ENCODE measurements around the gene PUDP. TPM values are rescaled to one million over a fixed set of nuclear protein-coding genes. Genes with fewer than 3 reads are reported as not detected.
"Not testable (repeated sequence)": the region's sequence is repeated elsewhere in the genome, so short reads cannot be mapped to it uniquely, and the experiment has no call there.

PUDP gene
- total RNA-seq, 2 donors from 2014 or later = 14.8 to 17.6 TPM

DNA sequence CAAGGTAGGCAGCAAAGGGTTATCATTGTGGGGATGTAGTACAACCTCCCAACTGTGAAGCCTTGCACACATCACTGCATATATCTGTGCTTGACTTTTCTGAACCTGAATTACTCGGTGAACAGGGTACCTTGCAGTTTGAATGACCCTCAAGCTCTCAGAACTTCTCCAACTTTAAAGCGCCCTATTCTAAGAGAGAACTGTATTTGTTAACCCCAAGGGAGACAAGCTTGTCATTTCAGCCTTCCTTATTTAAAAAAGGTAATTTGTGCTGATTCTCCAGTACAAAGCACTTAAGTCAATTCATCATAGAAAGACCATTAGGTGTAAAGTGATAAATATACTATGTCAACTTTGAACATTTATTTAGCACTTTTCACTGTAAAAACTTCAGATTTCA is 122.5 kb downstream of the PUDP start:
- 73% methylated on average over 2 of the region's 2 CpGs for WGBS
- no peaks in the 10 kb centered on the region for H3K4me1 ChIP-seq (replicated peaks)
- no peak overlapping the region for H3K4me3 ChIP-seq
- H3K27me3 ChIP-seq (replicated peaks; ENCODE audit: insufficient read depth) = no peaks in the 10 kb centered on the region
- intact Hi-C loops (cut with DNase I) = no loop called here
- no peaks in the 10 kb centered on the region for H3K36me3 ChIP-seq
- DNase-seq (ENCODE audit: low spot score) = no peak
- no peaks in the 10 kb centered on the region for H3K9me3 ChIP-seq
- TF ChIP-seq POLR2AphosphoS5 (IDR thresholded peaks at IDR 0.05) (no peak), POLR2A (IDR thresholded peaks at IDR 0.05) (no peak)
- TF ChIP-seq, protein P1, sequence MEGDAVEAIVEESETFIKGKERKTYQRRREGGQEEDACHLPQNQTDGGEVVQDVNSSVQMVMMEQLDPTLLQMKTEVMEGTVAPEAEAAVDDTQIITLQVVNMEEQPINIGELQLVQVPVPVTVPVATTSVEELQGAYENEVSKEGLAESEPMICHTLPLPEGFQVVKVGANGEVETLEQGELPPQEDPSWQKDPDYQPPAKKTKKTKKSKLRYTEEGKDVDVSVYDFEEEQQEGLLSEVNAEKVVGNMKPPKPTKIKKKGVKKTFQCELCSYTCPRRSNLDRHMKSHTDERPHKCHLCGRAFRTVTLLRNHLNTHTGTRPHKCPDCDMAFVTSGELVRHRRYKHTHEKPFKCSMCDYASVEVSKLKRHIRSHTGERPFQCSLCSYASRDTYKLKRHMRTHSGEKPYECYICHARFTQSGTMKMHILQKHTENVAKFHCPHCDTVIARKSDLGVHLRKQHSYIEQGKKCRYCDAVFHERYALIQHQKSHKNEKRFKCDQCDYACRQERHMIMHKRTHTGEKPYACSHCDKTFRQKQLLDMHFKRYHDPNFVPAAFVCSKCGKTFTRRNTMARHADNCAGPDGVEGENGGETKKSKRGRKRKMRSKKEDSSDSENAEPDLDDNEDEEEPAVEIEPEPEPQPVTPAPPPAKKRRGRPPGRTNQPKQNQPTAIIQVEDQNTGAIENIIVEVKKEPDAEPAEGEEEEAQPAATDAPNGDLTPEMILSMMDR (IDR thresholded peaks at IDR 0.05) = no peak
- no peak overlapping the region for H3K27ac ChIP-seq

DNA sequence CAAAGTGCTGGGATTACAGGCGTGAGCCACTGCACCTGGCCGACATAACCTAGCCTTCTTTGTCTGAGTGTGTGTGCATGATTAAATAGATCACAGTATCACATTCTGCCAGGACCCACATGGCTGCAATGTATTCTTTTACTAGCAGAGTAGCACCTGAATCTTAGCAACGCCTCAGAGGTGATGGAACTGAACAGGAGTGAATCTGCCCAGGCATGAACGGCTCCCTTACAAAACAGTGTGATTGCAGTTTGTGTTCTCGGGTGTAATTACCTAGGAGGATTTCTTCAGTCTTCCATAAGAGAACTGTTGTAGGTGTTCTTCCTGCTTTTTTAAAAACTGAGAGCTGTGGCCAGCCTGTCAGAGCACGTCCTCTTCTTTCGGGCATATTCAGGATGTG is 123.1 kb downstream of the PUDP start:
- DNase-seq (ENCODE audit: low spot score) = peak; percentile 6
- TF ChIP-seq POLR2A (IDR thresholded peaks at IDR 0.05) = no peak
- TF ChIP-seq, protein P1 (IDR thresholded peaks at IDR 0.05) = no peak
- no peak for TF ChIP-seq POLR2AphosphoS5 (IDR thresholded peaks at IDR 0.05)
- no peaks in the 10 kb centered on the region for H3K9me3 ChIP-seq

DNA sequence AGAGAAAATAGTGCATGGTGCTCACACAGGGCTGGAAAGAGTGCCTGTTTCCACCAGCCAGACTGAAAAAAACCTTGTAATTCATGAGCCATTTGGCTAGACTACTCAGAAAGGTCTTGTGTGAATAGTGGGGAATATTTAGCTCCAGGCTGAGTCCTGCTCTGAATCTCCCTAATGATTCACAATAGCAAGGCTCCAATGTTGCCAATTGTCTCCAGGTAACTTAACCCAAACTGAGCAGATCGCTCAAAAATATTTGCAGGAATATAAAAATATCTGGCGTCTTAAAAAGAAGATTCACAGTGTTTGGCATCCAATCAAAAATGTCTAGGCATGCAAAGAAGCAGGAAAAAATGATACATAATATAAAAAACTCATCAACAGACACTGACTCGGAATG is 125.0 kb downstream of the PUDP start:
- H3K9me3 ChIP-seq; intact Hi-C loops (cut with DNase I); H3K36me3 ChIP-seq; H3K27me3 ChIP-seq (replicated peaks; ENCODE audit: insufficient read depth); H3K4me1 ChIP-seq (replicated peaks); DNase-seq (ENCODE audit: low spot score); H3K27ac ChIP-seq; H3K4me3 ChIP-seq: not testable (repeated sequence)
- 38% methylated on average over 3 of the region's 3 CpGs for WGBS

More for the DNA sequence above, 123.1 kb downstream of the PUDP start:
- Histone ChIP-seq H3K36me3 (no peaks in the 10 kb centered on the region), H3K4me1 (replicated peaks) (no peaks in the 10 kb centered on the region), H3K27ac (no peak overlapping the region), H3K4me3 (no peak overlapping the region), H3K27me3 (replicated peaks; ENCODE audit: insufficient read depth) (no peaks in the 10 kb centered on the region)
- WGBS = 54% methylated on average over 4 of the region's 7 CpGs
- intact Hi-C loops (cut with DNase I) = no loop called here

DNA sequence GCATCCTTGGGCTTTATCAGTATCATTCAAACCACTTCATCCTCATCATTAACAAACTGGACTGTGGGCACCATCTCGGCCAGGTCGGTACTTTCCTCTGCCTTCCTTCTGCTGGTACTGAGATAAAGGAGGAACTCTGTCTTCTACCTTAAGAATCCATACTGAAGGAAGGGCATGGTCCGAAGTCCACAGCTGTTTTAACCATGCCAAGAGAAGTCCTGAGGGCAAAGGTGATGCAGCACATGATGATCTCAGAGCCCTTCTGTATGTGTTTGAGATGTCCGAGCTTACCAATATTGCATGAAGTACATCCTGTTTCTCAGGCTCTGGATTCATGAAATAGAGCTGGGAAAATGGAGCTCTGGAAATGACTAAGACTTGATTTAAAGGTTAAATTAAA is 126.0 kb downstream of the PUDP start:
- Histone ChIP-seq H3K27ac (no peak overlapping the region), H3K4me3 (no peak overlapping the region), H3K27me3 (replicated peaks; ENCODE audit: insufficient read depth) (no peaks in the 10 kb centered on the region), H3K4me1 (replicated peaks) (no peaks in the 10 kb centered on the region), H3K36me3 (no peaks in the 10 kb centered on the region), H3K9me3 (no peaks in the 10 kb centered on the region)
- intact Hi-C loops (cut with DNase I) = no loop called here
- no peak for DNase-seq (ENCODE audit: low spot score)
- TF ChIP-seq POLR2AphosphoS5 (IDR thresholded peaks at IDR 0.05) (no peak), POLR2A (IDR thresholded peaks at IDR 0.05) (no peak)
- TF ChIP-seq, protein P1 (IDR thresholded peaks at IDR 0.05) = no peak
- WGBS = 97% methylated on average over 4 of the region's 4 CpGs

DNA sequence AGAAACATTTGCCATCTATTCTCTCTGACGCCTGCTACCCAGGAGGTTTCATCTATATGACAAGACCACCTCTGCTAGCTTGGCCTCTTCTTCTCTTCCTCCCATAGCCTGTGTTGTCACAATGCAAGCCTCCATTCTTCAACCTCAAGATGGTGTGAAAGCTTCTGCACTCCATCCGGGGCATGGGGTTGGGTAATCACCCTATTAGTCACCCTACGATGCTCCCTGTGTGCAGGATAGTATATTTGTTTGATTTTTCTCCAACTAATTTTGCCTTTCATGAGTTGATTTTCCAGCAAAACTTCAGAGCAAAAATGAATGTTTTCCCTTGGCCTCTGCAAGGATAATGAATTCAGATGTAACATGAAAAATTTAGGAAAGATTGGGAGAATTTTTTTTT is 128.4 kb downstream of the PUDP start:
- TF ChIP-seq POLR2A (IDR thresholded peaks at IDR 0.05) = no peak
- WGBS = 83% methylated on average over 3 of the region's 3 CpGs
- no peak for DNase-seq (ENCODE audit: low spot score)

DNA sequence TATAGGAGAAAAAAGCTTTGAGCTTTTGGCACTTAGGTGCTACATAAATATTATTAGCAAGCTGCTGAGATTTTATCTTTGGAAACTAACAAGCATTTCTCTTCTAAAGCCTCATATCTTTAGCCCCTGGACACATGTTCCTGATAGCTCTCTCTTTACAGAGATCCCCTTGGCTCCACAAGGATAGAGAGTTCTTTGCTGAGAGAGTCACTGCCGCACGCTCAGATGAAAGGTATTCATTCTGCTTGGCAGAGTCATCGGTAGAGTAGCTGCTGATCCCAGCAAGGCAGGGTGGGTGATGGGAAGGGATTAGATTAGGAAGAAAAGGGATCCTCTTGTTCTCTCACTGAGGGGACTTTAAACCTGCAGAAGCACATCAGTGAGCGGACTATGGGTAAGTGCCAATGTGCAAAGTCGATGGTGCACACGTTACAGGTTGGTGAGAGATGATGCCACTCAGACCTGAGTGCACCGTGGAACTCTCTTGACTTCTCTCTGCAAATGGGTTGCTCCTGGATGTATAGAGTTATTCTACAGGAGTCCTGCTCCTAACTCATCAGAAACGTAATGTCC is 135.6 kb downstream of the PUDP start:
- H3K4me3 ChIP-seq; intact Hi-C loops (cut with DNase I); H3K36me3 ChIP-seq; H3K9me3 ChIP-seq; H3K27me3 ChIP-seq (replicated peaks; ENCODE audit: insufficient read depth); H3K27ac ChIP-seq; DNase-seq (ENCODE audit: low spot score); H3K4me1 ChIP-seq (replicated peaks): not testable (repeated sequence)
- 67% methylated on average over 8 of the region's 8 CpGs for WGBS

More for the DNA sequence above, 128.4 kb downstream of the PUDP start:
- Histone ChIP-seq H3K27me3 (replicated peaks; ENCODE audit: insufficient read depth) (no peaks in the 10 kb centered on the region), H3K4me1 (replicated peaks) (no peaks in the 10 kb centered on the region), H3K9me3 (no peaks in the 10 kb centered on the region), H3K4me3 (no peak overlapping the region), H3K36me3 (no peaks in the 10 kb centered on the region), H3K27ac (no peak overlapping the region)
- intact Hi-C loops (cut with DNase I) = no loop called here

DNA sequence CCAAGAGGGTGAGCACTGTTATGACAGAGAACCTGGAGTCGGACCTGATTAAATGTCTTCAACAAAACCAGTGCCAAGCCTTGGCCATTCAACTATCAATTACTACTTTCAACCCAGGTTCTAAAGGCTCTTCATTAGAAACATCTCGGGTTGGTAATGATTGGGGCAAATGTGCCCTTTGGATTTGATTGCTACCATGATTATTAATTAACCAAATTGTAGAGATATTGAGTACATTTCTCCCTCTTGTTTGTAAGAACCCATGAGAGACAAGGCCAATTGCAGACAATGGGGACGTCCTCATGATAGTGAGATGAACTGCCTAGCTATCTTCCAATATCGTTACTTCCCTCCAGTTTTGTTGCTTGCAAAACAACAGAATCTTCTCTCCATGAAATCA is 137.1 kb downstream of the PUDP start:
- WGBS = 100% methylated on average over 4 of the region's 4 CpGs
- H3K27ac ChIP-seq; H3K36me3 ChIP-seq; H3K27me3 ChIP-seq (replicated peaks; ENCODE audit: insufficient read depth); H3K9me3 ChIP-seq; H3K4me1 ChIP-seq (replicated peaks); intact Hi-C loops (cut with DNase I); DNase-seq (ENCODE audit: low spot score); H3K4me3 ChIP-seq: not testable (repeated sequence)

DNA sequence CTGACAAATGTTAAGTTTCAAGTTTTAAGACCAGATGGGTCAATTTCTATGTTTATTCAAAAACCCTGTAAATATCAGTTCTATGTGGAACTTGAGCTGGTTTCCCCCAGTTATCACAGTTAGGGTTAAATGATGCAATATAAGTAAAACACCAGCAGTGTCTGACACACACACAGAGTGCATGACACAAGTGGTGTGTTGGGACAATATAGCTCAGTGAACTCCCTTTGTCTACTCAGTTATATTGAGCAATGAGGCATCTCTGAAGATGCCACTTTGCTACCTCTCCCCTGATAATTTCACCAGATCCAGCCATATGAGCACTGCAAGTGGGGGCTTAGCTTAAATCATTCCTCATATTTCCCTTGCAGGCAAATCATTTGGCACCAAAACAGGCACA is 140.6 kb downstream of the PUDP start:
- H3K9me3 ChIP-seq; H3K4me1 ChIP-seq (replicated peaks); H3K36me3 ChIP-seq; DNase-seq (ENCODE audit: low spot score); H3K27ac ChIP-seq; intact Hi-C loops (cut with DNase I); H3K27me3 ChIP-seq (replicated peaks; ENCODE audit: insufficient read depth); H3K4me3 ChIP-seq: not testable (repeated sequence)
